PC-9 (cell line): ENCODE measurements around the gene DNAJC15. TPM values are rescaled to one million over a fixed set of nuclear protein-coding genes. Genes with fewer than 3 reads are reported as not detected.

Source experiments
- BruUV-seq: library from RNA; stranded (reverse); fragments of 400-500 nt; replicated peaks from 2 replicates; lab custom pipeline; 2021; lab: Mats Ljungman, UMichigan
- CTCF ChIA-PET: fragments of 300-600 bp; sonication (Branson Sonifier 250); formaldehyde crosslinking; loops from one replicate; lab custom pipeline; 2022; ENCODE audit warnings: antibody characterized with exemption; lab: Charles Lee
- POLR2A ChIA-PET: fragments of 300-600 bp; sonication (Branson Sonifier 250); formaldehyde crosslinking; loops from one replicate; lab custom pipeline; 2022; ENCODE audit warnings: antibody characterized with exemption; ENCODE audit not compliant: unreplicated experiment; lab: Charles Lee
- DNase-seq, 2 experiments: peaks; one replicate each; pipeline versions ENCODE4 v3.0.0 to v3.0.0-alpha.2; 2015 to 2022; ENCODE audit warnings: mixed read lengths in 1 of 2
- H2AFZ ChIP-seq: fragments of 200-600 bp; sonication (generic); 2 replicates; pipeline ENCODE4 v1.8.1; 2017; ENCODE audit warnings: antibody characterized with exemption
- H3F3A ChIP-seq: fragments of 200-600 bp; sonication (generic); 2 replicates; pipeline ENCODE4 v1.8.1; 2017; ENCODE audit warnings: antibody characterized with exemption, mild to moderate bottlenecking, low read depth; ENCODE audit not compliant: insufficient read depth
- H3K27ac ChIP-seq: fragments of 200-600 bp; sonication (generic); 2 replicates; pipeline ENCODE4 v1.6.1; 2016; ENCODE audit warnings: mixed run types
- H3K27me3 ChIP-seq: fragments of 200-600 bp; sonication (generic); 2 replicates; pipeline ENCODE4 v1.6.1; 2016; ENCODE audit warnings: low read depth, mixed run types; ENCODE audit not compliant: insufficient read depth
- H3K36me3 ChIP-seq: fragments of 200-600 bp; sonication (generic); 2 replicates; pipeline ENCODE4 v1.6.1; 2016; ENCODE audit warnings: low read depth, mixed run types
- H3K4me1 ChIP-seq: fragments of 200-600 bp; sonication (generic); replicated peaks from 2 replicates; pipeline ENCODE4 v1.6.1; 2016; ENCODE audit warnings: mixed run types; ENCODE audit not compliant: insufficient read depth
- H3K4me2 ChIP-seq: fragments of 200-600 bp; sonication (generic); 2 replicates; pipeline ENCODE4 v1.6.1; 2017; ENCODE audit warnings: mixed run types
- H3K4me3 ChIP-seq: fragments of 200-600 bp; sonication (generic); 2 replicates; pipeline ENCODE4 v1.6.1; 2016; ENCODE audit warnings: mixed run types
- H3K79me2 ChIP-seq: fragments of 200-600 bp; sonication (generic); 2 replicates; pipeline ENCODE4 v1.6.1; 2017; ENCODE audit warnings: low read depth, mixed run types
- H3K9me2 ChIP-seq: fragments of 200-600 bp; sonication (generic); 2 replicates; pipeline ENCODE4 v1.8.1; 2017; ENCODE audit warnings: mild to moderate bottlenecking; ENCODE audit not compliant: insufficient read depth
- H3K9me3 ChIP-seq: fragments of 200-600 bp; sonication (generic); 2 replicates; pipeline ENCODE4 v1.8.1; 2016; ENCODE audit warnings: low read depth; ENCODE audit not compliant: insufficient read depth
- H4K20me1 ChIP-seq: fragments of 200-600 bp; sonication (generic); 2 replicates; pipeline ENCODE4 v1.8.1; 2017; ENCODE audit not compliant: insufficient read depth
- CTCF ChIP-seq: fragments of 200-600 bp; sonication (generic); conservative IDR thresholded peaks from 2 replicates; pipeline ENCODE4 v1.6.1; 2017; ENCODE audit warnings: mixed run types, antibody characterized with exemption, mild to moderate bottlenecking, moderate library complexity
- EZH2 ChIP-seq: fragments of 200-600 bp; sonication (generic); IDR thresholded peaks from 2 replicates; pipeline ENCODE4 v1.8.0; 2017; ENCODE audit warnings: antibody characterized with exemption, low read depth
- intact Hi-C: fragments of 100-400 bp; cut with micrococcal nuclease; formaldehyde crosslinking; loops from one replicate; pipeline ENCODE4 v1.10.0; 2022; ENCODE audit not compliant: unreplicated experiment
- total RNA-seq: library from RNA; stranded (reverse); gene quantifications from 2 replicates; pipeline ENCODE4 v1.2.3, GENCODE V29; 2021

The DNAJC15 gene
- total RNA-seq, 1 experiment from 2014 or later: 14.8 TPM

DNA sequence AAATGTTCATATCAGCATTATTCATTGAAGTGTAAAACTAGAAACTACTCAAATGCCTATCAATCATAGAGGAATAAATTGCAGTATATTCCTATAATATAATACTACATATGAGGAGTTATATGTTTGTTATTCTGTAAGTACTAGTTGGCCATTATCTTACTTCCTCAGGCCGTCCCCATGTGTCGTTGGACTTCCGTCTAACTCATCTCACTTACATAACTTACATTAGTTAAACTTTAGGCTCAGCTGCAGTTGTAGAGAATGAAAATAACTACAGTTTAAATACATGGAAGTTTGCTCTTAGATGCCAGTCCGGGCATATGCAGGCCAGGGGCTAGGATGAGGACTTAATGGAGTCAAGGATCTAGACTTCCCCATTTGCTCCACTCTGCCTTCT is 22.7 kb upstream of the DNAJC15 start:
- H3K4me1 ChIP-seq: peaks cover 29% of the 10 kb centered on the region
- no TSS peak for BruUV-seq
- no peaks in the 10 kb centered on the region for H3K9me2 ChIP-seq
- H3K4me2 ChIP-seq: no peak overlapping the region
- ChIA-PET CTCF (no interaction called here), POLR2A (no interaction called here)
- TF ChIP-seq EZH2 (no peak), CTCF (no peak)
- no peak for DNase-seq
- no peaks in the 10 kb centered on the region for H3K9me3 ChIP-seq
- intact Hi-C loops: no loop called here
- H3K27me3 ChIP-seq: no peaks in the 10 kb centered on the region
- H3F3A ChIP-seq: peaks cover 17% of the 10 kb centered on the region; the same call in 1 of the 2 replicates
- no peak overlapping the region for H3K4me3 ChIP-seq
- H3K27ac ChIP-seq: no peak overlapping the region
- no peaks in the 10 kb centered on the region for H4K20me1 ChIP-seq
- H3K79me2 ChIP-seq: no peaks in the 10 kb centered on the region
- H2AFZ ChIP-seq: no peak overlapping the region
- no peaks in the 10 kb centered on the region for H3K36me3 ChIP-seq

GRCh38 chr13:43002021-43002420 is 21.4 kb upstream of the DNAJC15 start:
- intact Hi-C loops: no loop called here
- Histone ChIP-seq H3K4me2 (no peak overlapping the region), H2AFZ (no peak overlapping the region), H3K27ac (no peak overlapping the region), H3K79me2 (no peaks in the 10 kb centered on the region), H4K20me1 (no peaks in the 10 kb centered on the region), H3F3A (peaks cover 26% of the 10 kb centered on the region), H3K36me3 (no peaks in the 10 kb centered on the region), H3K9me3 (no peaks in the 10 kb centered on the region), H3K4me1 (peaks cover 32% of the 10 kb centered on the region), H3K27me3 (no peaks in the 10 kb centered on the region), H3K4me3 (no peak overlapping the region), H3K9me2 (no peaks in the 10 kb centered on the region)
- ChIA-PET CTCF (no interaction called here), POLR2A (no interaction called here)
- TF ChIP-seq CTCF (no peak), EZH2 (no peak)
- no TSS peak for BruUV-seq
- DNase-seq: no peak

DNA sequence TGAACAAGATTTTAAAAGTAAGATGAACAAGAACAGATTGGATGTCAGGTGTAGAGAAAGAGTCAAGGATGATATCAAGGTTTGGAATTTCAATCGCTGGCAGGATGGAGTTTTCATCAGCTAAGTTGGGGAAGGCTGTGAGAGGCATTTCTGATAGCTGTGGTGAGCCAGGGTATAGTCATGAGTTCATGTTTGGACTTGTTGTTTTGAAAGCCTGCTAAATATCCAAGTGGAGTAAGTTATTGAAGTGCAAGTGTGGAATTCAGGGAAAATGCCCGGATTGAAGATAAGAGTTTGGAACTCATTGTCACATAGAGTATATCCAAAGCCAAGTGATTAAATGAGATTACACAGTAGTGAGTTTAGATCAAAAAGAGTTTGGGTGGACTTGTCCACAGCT is 20.4 kb upstream of the DNAJC15 start:
- CTCF ChIA-PET: no interaction called here
- no peak overlapping the region for H2AFZ ChIP-seq
- H3K9me2 ChIP-seq: no peaks in the 10 kb centered on the region
- no peaks in the 10 kb centered on the region for H3K79me2 ChIP-seq
- no peaks in the 10 kb centered on the region for H4K20me1 ChIP-seq
- no peak for TF ChIP-seq CTCF
- no peak for TF ChIP-seq EZH2
- no peak overlapping the region for H3K4me2 ChIP-seq
- no peaks in the 10 kb centered on the region for H3K27me3 ChIP-seq
- intact Hi-C loops: no loop called here
- no peak for DNase-seq
- H3K36me3 ChIP-seq: no peaks in the 10 kb centered on the region
- H3K4me3 ChIP-seq: no peak overlapping the region
- H3K27ac ChIP-seq: no peak overlapping the region
- POLR2A ChIA-PET: no interaction called here
- H3K4me1 ChIP-seq: peaks cover 33% of the 10 kb centered on the region
- peaks cover 31% of the 10 kb centered on the region for H3F3A ChIP-seq
- no peaks in the 10 kb centered on the region for H3K9me3 ChIP-seq
- no TSS peak for BruUV-seq
